Endothelial cell of umbilical vein (primary cell): Measurements from ENCODE around the gene ELL2. TPM values are rescaled to one million over a fixed set of nuclear protein-coding genes. Genes with fewer than 3 reads are reported as not detected.

Experiments
- BruUV-seq: library from RNA; stranded (reverse); fragments of 400-500 nt; replicated peaks from 2 replicates; lab custom pipeline; 2021; lab: Mats Ljungman, UMichigan
- CTCF ChIA-PET: fragments of 300-600, 350-600 bp; sonication (Branson Sonifier 250); formaldehyde crosslinking; loops from one replicate; lab custom pipeline; 2021; ENCODE audit warnings: antibody characterized with exemption, inconsistent platforms; lab: Charles Lee
- POLR2A ChIA-PET: fragments of 300-600, 350-600 bp; sonication (Branson Sonifier 250); formaldehyde crosslinking; loops from one replicate; lab custom pipeline; 2021; ENCODE audit warnings: antibody characterized with exemption, inconsistent platforms; lab: Charles Lee
- DNase-seq: peaks from one replicate; pipeline ENCODE4 v3.0.0-alpha.2; 2011; ENCODE audit warnings: low read depth, low spot score
- FAIRE-seq: peaks from 2 replicates; lab custom pipeline; 2011; peaks lifted over from hg19 to GRCh38; lab: Jason Lieb, UNC
- H2AFZ ChIP-seq: 2 replicates; pipeline ENCODE4 v1.6.0; 2012; ENCODE audit warnings: low read depth, low read length, control low read depth, inconsistent platforms
- H3K27ac ChIP-seq: 2 replicates; pipeline ENCODE4 v1.5.1; 2011; ENCODE audit warnings: low read depth, mild to moderate bottlenecking, control low read depth, low read length, moderate library complexity; ENCODE audit not compliant: insufficient read depth
- H3K27me3 ChIP-seq, 2 experiments: 2 replicates each; pipeline versions ENCODE4 v1.6.0 to v1.6.1; 2011; ENCODE audit warnings: low read length in 2 of 2, mixed read lengths in 1 of 2; ENCODE audit not compliant: control insufficient read depth in 2 of 2, insufficient read depth in 2 of 2
- H3K36me3 ChIP-seq, 2 experiments: 2 replicates in 1 of 2; 3 replicates in 1 of 2; pipeline ENCODE4 v1.5.1; 2011; ENCODE audit warnings: low read length in 2 of 2, mild to moderate bottlenecking in 1 of 2, moderate library complexity in 1 of 2; ENCODE audit not compliant: control insufficient read depth in 2 of 2, insufficient read depth in 2 of 2; ENCODE audit errors: extremely low read depth in 1 of 2
- H3K4me1 ChIP-seq: 3 replicates; pipeline ENCODE4 v1.5.1; 2011; ENCODE audit warnings: mild to moderate bottlenecking, low read length; ENCODE audit not compliant: control insufficient read depth, insufficient read depth; ENCODE audit errors: extremely low read depth
- H3K4me2 ChIP-seq: 2 replicates; pipeline ENCODE4 v1.6.1; 2011; ENCODE audit warnings: low read length, control low read depth, mixed read lengths; ENCODE audit not compliant: insufficient read depth
- H3K4me3 ChIP-seq, 3 experiments: fragments of 200-600 bp in 1 of 3; sonication (generic), shearing (Covaris generic) in 1 of 3; replicated peaks in 1 of 3; 2 replicates each; pipeline ENCODE4 v1.5.1; 2011 to 2016; ENCODE audit warnings: control low read depth in 3 of 3, low read length in 3 of 3, mild to moderate bottlenecking in 2 of 3, inconsistent platforms in 1 of 3, low read depth in 1 of 3, moderate library complexity in 1 of 3; ENCODE audit not compliant: insufficient read depth in 1 of 3
- H3K79me2 ChIP-seq: 2 replicates; pipeline ENCODE4 v1.6.0; 2012; ENCODE audit warnings: low read length, inconsistent platforms; ENCODE audit not compliant: control insufficient read depth, insufficient read depth
- H3K9ac ChIP-seq: replicated peaks from 2 replicates; pipeline ENCODE3; 2011; ENCODE audit warnings: low read length, control low read depth; ENCODE audit not compliant: insufficient read depth; ENCODE audit errors: extremely low read depth
- H3K9me1 ChIP-seq: replicated peaks from 3 replicates; pipeline ENCODE4 v1.6.0; 2011; ENCODE audit warnings: mild to moderate bottlenecking, low read length; ENCODE audit not compliant: control insufficient read depth, insufficient read depth; ENCODE audit errors: extremely low read depth
- H3K9me3 ChIP-seq: replicated peaks from 2 replicates; pipeline ENCODE4 v1.5.1; 2012; ENCODE audit warnings: low read length, inconsistent platforms; ENCODE audit not compliant: control insufficient read depth, insufficient read depth
- H4K20me1 ChIP-seq: replicated peaks from 2 replicates; pipeline ENCODE3; 2011; ENCODE audit warnings: mild to moderate bottlenecking, low read length; ENCODE audit not compliant: control insufficient read depth, insufficient read depth; ENCODE audit errors: extremely low read depth
- EZH2 ChIP-seq: IDR thresholded peaks from 2 replicates; pipeline ENCODE4 v1.6.1; 2012; ENCODE audit warnings: borderline replicate concordance, low read depth, mild to moderate bottlenecking, moderate library complexity, low read length, inconsistent platforms; ENCODE audit not compliant: severe bottlenecking
- FOS ChIP-seq: IDR thresholded peaks from 2 replicates; pipeline ENCODE4 v1.6.1; 2011; ENCODE audit warnings: mild to moderate bottlenecking, low read length, moderate library complexity, borderline replicate concordance; ENCODE audit not compliant: insufficient read depth
- GATA2 ChIP-seq: IDR thresholded peaks from 2 replicates; pipeline ENCODE4 v1.7.0; 2011; ENCODE audit warnings: low read depth, mild to moderate bottlenecking, moderate library complexity, mixed read lengths, low read length; ENCODE audit not compliant: insufficient read length, insufficient read depth
- JUN ChIP-seq: IDR thresholded peaks from 2 replicates; pipeline ENCODE4 v1.6.1; 2011; ENCODE audit warnings: borderline replicate concordance, low read depth; ENCODE audit not compliant: insufficient read length, insufficient read depth
- MYC ChIP-seq: IDR thresholded peaks from one replicate; pipeline ENCODE4 v1.6.1; 2011; ENCODE audit warnings: mild to moderate bottlenecking, low read depth, low read length
- POLR2A ChIP-seq: IDR thresholded peaks from 2 replicates; pipeline ENCODE4 v1.6.1; 2012; ENCODE audit warnings: low read depth, mild to moderate bottlenecking, control low read depth, low read length
- POLR2AphosphoS5 ChIP-seq: IDR thresholded peaks from 2 replicates; pipeline ENCODE4 v1.6.1; 2012; ENCODE audit warnings: low read depth, mild to moderate bottlenecking, control low read depth, low read length, moderate library complexity; ENCODE audit not compliant: insufficient read depth
- dilution Hi-C: fragments of 300-500 bp; cut with MboI; formaldehyde crosslinking; loops from one replicate; pipeline ENCODE4 v1.15.0; 2019; ENCODE audit warnings: low sequenced_read_pairs; ENCODE audit not compliant: extremely low pct_ligation_motif_present
- intact Hi-C: fragments of 100-400 bp; cut with micrococcal nuclease; formaldehyde crosslinking; loops from one replicate; pipeline ENCODE4 v1.10.0; 2022
- polyA plus RNA-seq, 4 experiments: library from polyadenylated mRNA; depleted of rRNA in 3 of 4; stranded (reverse) in 3 of 4; unstranded in 1 of 4; fragments of >200 nt; gene quantifications; 2 replicates each; pipeline versions ENCODE4 v1.2.1 to v1.2.3, GENCODE V29; 2011 to 2012; ENCODE audit warnings: missing spikeins in 1 of 4
- total RNA-seq: library from RNA; stranded (reverse); gene quantifications from 2 replicates; pipeline ENCODE4 v1.2.3, GENCODE V29; 2021
- TF ChIP-seq, protein P1 (sequence below), 2 donors: IDR thresholded peaks; 1 replicate in 1 of 2; 2 replicates in 1 of 2; pipeline ENCODE4 v1.5.1; 2011; ENCODE audit warnings: low read length in 2 of 2, mild to moderate bottlenecking in 2 of 2, moderate library complexity in 2 of 2, control low read depth in 1 of 2, inconsistent platforms in 1 of 2, low read depth in 1 of 2; ENCODE audit not compliant: insufficient read depth in 1 of 2; ENCODE audit errors: extremely low read depth in 1 of 2
- TF ChIP-seq, protein P2 (sequence below): IDR thresholded peaks from 2 replicates; pipeline ENCODE4 v1.6.1; 2011; ENCODE audit not compliant: insufficient read depth, insufficient read length

Gene ELL2
- total and polyA plus RNA-seq, 2 donors (not counting 3 experiments of a cell fraction or from before 2014, with no cell fraction given), result 6.8 to 26.0 TPM

DNA sequence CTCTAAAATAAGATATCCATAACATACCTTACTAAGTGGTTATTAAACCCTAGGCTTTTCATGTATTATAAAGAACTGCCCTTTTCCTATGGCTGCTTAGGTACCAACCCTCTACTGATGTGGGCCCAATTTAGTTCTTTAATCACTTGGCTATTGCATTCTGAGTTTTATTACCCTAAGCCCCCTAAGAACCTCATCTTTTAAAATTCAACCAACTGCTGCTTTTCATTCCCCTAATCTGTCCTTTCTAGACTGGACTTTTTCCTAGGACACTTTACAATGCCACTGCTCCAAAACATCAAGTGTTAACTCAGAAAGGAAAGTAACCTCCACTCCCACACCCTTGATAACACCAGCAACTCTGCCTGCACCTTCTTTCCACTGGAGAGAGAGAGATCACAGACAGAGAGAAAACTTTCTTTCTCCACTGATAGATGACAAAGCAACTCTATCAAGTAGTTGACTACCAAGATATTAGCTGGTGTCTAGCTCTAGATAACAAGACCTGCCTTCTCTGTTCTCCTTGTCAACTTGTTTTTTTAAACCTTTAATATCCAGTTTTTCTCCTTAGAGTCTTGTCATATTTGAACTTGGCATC is 27.3 kb downstream of the ELL2 start:
- no peak for TF ChIP-seq POLR2AphosphoS5
- TF ChIP-seq GATA2, result no peak
- intact Hi-C loops, result no loop called here
- Histone ChIP-seq H3K4me3 (no peak overlapping the region), H4K20me1 (no peaks in the 10 kb centered on the region), H3K27me3 (no peaks in the 10 kb centered on the region), H3K9me1 (no peaks in the 10 kb centered on the region), H3K27ac (no peak overlapping the region), H3K4me2 (no peak overlapping the region), H2AFZ (no peak overlapping the region), H3K4me1 (no peaks in the 10 kb centered on the region), H3K36me3 (no peaks in the 10 kb centered on the region), H3K9me3 (no peaks in the 10 kb centered on the region), H3K9ac (no peak overlapping the region), H3K79me2 (peaks cover 3% of the 10 kb centered on the region)
- ChIA-PET CTCF (interaction anchor here (1.9 kb wide), 1 partner anchor 17 kb away, joined by 5 read pairs; no protein-coding TSS in a partner anchor), POLR2A (no interaction called here)
- FAIRE-seq (no peak), DNase-seq (no peak)
- dilution Hi-C loops, result no loop called here
- BruUV-seq, result no TSS peak

GRCh38 chr5:95932941-95933340 is 28.7 kb downstream of the ELL2 start:
- Histone ChIP-seq H4K20me1 (no peaks in the 10 kb centered on the region), H3K9me1 (no peaks in the 10 kb centered on the region), H3K4me3 (no peak overlapping the region), H3K4me2 (no peak overlapping the region), H3K9ac (no peak overlapping the region), H2AFZ (no peak overlapping the region), H3K27me3 (no peaks in the 10 kb centered on the region), H3K9me3 (no peaks in the 10 kb centered on the region), H3K79me2 (peaks cover 3% of the 10 kb centered on the region), H3K27ac (no peak overlapping the region), H3K36me3 (no peaks in the 10 kb centered on the region), H3K4me1 (no peaks in the 10 kb centered on the region)
- ChIA-PET POLR2A (no interaction called here), CTCF (no interaction called here)
- no TSS peak for BruUV-seq
- dilution Hi-C loops (no loop called here), intact Hi-C loops (no loop called here)
- no peak for DNase-seq
- no peak for FAIRE-seq
- no peak for TF ChIP-seq POLR2AphosphoS5
- no peak for TF ChIP-seq MYC
- TF ChIP-seq POLR2A, result no peak
- TF ChIP-seq JUN, result no peak
- no peak for TF ChIP-seq EZH2
- TF ChIP-seq, protein P1, sequence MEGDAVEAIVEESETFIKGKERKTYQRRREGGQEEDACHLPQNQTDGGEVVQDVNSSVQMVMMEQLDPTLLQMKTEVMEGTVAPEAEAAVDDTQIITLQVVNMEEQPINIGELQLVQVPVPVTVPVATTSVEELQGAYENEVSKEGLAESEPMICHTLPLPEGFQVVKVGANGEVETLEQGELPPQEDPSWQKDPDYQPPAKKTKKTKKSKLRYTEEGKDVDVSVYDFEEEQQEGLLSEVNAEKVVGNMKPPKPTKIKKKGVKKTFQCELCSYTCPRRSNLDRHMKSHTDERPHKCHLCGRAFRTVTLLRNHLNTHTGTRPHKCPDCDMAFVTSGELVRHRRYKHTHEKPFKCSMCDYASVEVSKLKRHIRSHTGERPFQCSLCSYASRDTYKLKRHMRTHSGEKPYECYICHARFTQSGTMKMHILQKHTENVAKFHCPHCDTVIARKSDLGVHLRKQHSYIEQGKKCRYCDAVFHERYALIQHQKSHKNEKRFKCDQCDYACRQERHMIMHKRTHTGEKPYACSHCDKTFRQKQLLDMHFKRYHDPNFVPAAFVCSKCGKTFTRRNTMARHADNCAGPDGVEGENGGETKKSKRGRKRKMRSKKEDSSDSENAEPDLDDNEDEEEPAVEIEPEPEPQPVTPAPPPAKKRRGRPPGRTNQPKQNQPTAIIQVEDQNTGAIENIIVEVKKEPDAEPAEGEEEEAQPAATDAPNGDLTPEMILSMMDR (IDR thresholded peaks at IDR 0.05; ENCODE audit: extremely low read depth in 1 of 2, insufficient read depth in 1 of 2, low read depth in 1 of 2, low read length in 2 of 2), result no peak
- TF ChIP-seq, protein P2, sequence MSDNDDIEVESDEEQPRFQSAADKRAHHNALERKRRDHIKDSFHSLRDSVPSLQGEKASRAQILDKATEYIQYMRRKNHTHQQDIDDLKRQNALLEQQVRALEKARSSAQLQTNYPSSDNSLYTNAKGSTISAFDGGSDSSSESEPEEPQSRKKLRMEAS, result no peak
- no peak for TF ChIP-seq FOS
- no peak for TF ChIP-seq GATA2
